Immature natural killer cell (primary cell): ENCODE results near the gene ARHGEF37. TPM values are rescaled to one million over a fixed set of nuclear protein-coding genes. Genes with fewer than 3 reads are reported as not detected.

Experiments
- DNase-seq, 3 donors: peaks; one replicate each; pipeline ENCODE4 v3.0.0; 2022; ENCODE audit warnings: mixed read lengths in 1 of 3
- H3K27ac Mint-ChIP-seq, 6 donors: one replicate each; pipeline ENCODE4 v1.8.0; 2020; ENCODE audit warnings: mixed read lengths in 6 of 6, mild to moderate bottlenecking in 5 of 6, inconsistent platforms in 4 of 6, moderate library complexity in 3 of 6
- H3K27me3 Mint-ChIP-seq, 3 donors: one replicate each; pipeline ENCODE4 v1.8.0; 2020 to 2021; ENCODE audit warnings: low read depth in 3 of 3, mild to moderate bottlenecking in 3 of 3, mixed read lengths in 3 of 3, moderate library complexity in 3 of 3, inconsistent platforms in 1 of 3
- H3K36me3 Mint-ChIP-seq, 3 donors: one replicate each; pipeline ENCODE4 v1.8.0; 2020; ENCODE audit warnings: mixed read lengths in 3 of 3, inconsistent platforms in 2 of 3, mild to moderate bottlenecking in 2 of 3
- H3K4me1 Mint-ChIP-seq, 2 donors: one replicate each; pipeline ENCODE4 v1.8.0; 2020; ENCODE audit warnings: inconsistent platforms in 2 of 2, mild to moderate bottlenecking in 2 of 2, mixed read lengths in 2 of 2, moderate library complexity in 1 of 2
- H3K4me3 Mint-ChIP-seq, 5 donors: one replicate each; pipeline ENCODE4 v1.8.0; 2020; ENCODE audit warnings: mild to moderate bottlenecking in 5 of 5, mixed read lengths in 5 of 5, inconsistent platforms in 3 of 5, moderate library complexity in 3 of 5
- H3K9me3 Mint-ChIP-seq, 6 donors: one replicate each; pipeline ENCODE4 v1.8.0; 2020; ENCODE audit warnings: mild to moderate bottlenecking in 6 of 6, mixed read lengths in 6 of 6, inconsistent platforms in 4 of 6, moderate library complexity in 3 of 6
- polyA plus RNA-seq, 3 donors: library from polyadenylated mRNA; unstranded; fragments of 300-500 nt; fragmentation: Illumina TruSeq; gene quantifications; one replicate each; pipeline ENCODE4 v1.2.3, GENCODE V29; 2021

Gene ARHGEF37
- polyA plus RNA-seq, 3 donors from 2014 or later: 0.47 TPM; not detected in 2

DNA sequence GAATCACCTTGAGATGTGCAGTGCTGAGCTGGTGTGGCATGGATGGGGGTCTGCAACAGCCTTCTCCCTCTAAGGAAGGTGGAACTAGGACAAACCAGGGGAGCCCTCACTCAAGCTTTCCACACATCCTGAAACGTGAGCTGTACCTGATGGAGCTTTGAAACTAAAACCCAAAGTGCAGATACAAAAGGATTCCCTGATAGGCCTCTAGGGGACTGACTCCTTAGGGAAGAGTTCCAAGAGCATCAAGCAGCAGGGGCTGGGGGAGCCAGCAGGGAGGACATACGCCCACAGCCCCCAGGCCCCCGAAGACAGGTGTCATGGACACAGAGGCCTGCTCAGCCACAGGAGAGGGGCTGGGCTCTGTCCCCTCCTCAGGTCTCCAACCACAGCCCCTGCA, 17.7 kb downstream of the ARHGEF37 start:
- H3K27ac Mint-ChIP-seq: no peak overlapping the region
- no peak overlapping the region for H3K4me3 Mint-ChIP-seq
- H3K4me1 Mint-ChIP-seq: no peaks in the 10 kb centered on the region
- no peaks in the 10 kb centered on the region for H3K9me3 Mint-ChIP-seq
- H3K27me3 Mint-ChIP-seq: peaks cover 0 to 1% (median 0%) of the 10 kb centered on the region in 3 donors
- no peaks in the 10 kb centered on the region for H3K36me3 Mint-ChIP-seq
- no peak for DNase-seq

DNA sequence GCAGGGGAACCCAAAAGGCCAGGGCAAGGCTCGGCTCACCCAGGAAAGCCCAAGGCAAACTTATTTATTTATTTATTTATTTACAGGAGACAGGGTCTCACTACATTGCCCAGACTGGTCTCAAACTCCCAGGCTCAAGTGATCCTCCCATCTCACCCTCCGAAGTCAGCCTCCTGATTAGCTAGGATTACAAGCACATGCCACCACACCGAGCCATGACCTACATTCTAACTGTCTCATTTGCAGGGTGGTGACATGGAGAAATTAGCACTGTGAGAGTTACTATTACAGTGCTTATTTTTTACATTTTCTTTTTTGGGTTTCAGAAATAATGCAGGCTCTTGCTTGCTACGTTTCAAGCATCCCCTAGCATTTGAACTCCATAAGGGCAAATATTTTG, 18.1 kb downstream of the ARHGEF37 start:
- Mint-ChIP-seq H3K9me3 (no peaks in the 10 kb centered on the region), H3K4me3 (no peak overlapping the region), H3K4me1 (no peaks in the 10 kb centered on the region), H3K36me3 (no peaks in the 10 kb centered on the region), H3K27ac (no peak overlapping the region), H3K27me3 (no peaks in the 10 kb centered on the region)
- DNase-seq: no peak

DNA sequence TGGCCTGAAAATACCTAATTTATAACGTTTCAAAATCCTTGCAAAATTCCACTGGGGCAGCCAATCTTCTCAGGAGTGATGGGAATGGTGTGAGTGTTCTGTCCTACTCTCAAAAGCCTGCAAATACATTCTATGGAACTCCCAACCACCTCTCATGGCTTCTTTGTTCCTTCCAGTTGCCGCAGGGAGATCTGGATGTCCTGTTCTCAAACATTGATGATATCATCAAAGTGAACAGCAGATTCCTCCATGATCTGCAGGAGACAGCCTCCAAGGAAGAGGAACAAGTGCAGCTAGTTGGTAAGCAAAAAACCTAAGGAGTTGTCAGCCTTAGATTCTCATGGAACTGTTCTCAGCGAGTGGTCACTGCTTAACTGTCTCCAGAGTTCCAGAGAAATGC, 19.6 kb downstream of the ARHGEF37 start:
- no peaks in the 10 kb centered on the region for H3K9me3 Mint-ChIP-seq
- no peak overlapping the region for H3K27ac Mint-ChIP-seq
- no peak overlapping the region for H3K4me3 Mint-ChIP-seq
- no peaks in the 10 kb centered on the region for H3K36me3 Mint-ChIP-seq
- no peak for DNase-seq
- peaks cover 7% of the 10 kb centered on the region in 2 donors for H3K4me1 Mint-ChIP-seq
- no peaks in the 10 kb centered on the region for H3K27me3 Mint-ChIP-seq

DNA sequence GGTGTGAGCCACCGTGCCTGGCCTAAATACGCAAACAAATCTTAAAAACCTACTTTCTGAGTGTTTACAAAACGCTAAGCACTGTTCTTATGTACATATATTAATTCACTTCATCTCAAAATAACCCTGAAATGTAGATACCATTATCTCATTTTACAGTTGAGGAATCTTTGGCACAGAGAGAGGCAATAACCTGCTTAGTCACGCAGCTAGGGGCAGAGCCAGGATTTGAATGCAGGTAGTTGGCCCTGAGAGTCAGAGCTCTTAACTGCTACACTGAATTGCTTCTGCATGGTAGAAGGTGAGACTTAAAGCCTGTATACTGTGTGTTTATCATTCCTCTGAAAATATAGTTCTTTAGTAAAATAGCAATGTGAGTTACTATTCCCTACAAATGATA, 21.9 kb downstream of the ARHGEF37 start:
- Mint-ChIP-seq H3K27me3 (peaks cover 0 to 5% (median 2%) of the 10 kb centered on the region in 3 donors), H3K4me3 (no peak overlapping the region), H3K27ac (no peak overlapping the region), H3K9me3 (no peaks in the 10 kb centered on the region), H3K4me1 (peaks cover 19 to 24% of the 10 kb centered on the region in 2 donors), H3K36me3 (no peaks in the 10 kb centered on the region)
- no peak for DNase-seq

DNA sequence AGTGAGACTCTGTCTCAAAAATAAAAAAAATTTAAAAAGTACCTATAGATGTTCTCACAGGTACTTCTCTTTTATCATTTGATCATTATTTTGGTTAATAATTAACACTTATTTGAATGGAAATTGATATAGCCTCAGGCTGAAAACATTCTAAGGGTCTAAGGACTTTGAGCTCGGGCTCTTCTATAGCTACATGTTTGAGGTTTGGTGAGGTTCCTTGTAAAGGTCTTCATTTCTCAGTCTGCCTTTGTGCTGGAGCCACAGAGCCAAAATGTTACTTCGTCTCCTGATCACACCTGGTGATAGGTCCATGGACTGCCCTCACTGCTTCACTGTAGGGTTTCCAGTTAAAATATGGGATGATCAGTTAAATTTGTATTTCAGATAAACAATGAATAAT, 22.6 kb downstream of the ARHGEF37 start:
- Mint-ChIP-seq H3K4me3 (no peak overlapping the region), H3K27ac (no peak overlapping the region), H3K4me1 (peaks cover 19 to 24% of the 10 kb centered on the region in 2 donors), H3K36me3 (no peaks in the 10 kb centered on the region), H3K9me3 (no peaks in the 10 kb centered on the region), H3K27me3 (peaks cover 0 to 5% (median 2%) of the 10 kb centered on the region in 3 donors)
- no peak for DNase-seq

DNA sequence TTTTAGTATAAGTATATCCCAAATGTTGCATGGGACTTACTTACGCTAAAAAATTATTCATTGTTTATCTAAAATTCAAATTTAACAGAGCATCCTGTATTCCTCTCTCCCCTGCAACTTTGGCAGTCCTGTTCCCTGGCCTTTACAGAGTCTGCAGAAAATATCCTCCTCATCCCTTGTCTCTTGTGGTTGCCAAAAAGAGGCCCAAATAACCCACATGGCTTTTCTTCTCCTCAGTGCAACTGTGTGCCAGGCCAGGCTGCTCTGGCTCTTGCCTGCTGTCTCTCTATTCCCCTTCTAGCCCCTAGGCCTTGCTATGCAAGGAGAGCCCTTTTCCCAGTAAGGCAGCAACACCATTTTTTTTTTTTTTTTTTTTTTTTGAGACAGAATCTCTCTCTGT, 23.0 kb downstream of the ARHGEF37 start:
- DNase-seq: no peak
- Mint-ChIP-seq H3K27me3 (peaks cover 0 to 5% (median 2%) of the 10 kb centered on the region in 3 donors), H3K27ac (peak overlapping the region in 1 of 6 donors; percentile 61), H3K36me3 (no peaks in the 10 kb centered on the region), H3K4me3 (peak overlapping the region in 1 of 5 donors; percentile 14), H3K4me1 (peaks cover 19 to 24% of the 10 kb centered on the region in 2 donors), H3K9me3 (no peaks in the 10 kb centered on the region)

DNA sequence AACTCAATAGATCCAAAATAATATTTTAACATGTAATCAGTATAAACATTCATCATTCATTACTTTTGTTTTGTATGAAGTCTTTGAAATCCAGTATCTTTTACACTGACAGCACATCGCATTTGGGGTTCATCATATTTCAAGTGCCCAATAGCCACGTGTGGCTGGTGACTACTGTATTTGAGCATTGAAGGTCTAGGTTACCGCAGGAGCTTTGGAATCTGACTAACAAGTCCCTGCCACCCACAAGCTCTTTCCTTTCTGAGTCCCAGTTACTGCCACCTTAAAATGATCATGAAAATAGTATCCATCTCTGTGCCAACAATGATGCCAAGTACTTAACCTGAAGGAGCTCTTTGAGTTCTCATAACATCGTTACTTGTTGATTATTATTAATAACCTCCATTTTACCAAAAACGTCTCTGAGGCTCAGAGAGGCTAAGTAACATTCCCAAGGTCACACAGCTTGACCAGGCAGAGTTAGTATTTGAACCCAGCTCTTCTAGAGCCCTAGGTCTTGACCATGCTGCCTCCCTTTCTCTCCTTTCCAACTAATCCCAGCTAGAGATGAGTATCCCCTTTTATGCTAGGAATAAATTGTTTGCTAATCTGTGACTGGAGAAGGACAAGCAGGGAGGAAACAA, 24.2 kb downstream of the ARHGEF37 start:
- Mint-ChIP-seq H3K9me3 (no peaks in the 10 kb centered on the region), H3K36me3 (no peaks in the 10 kb centered on the region), H3K4me1 (peaks cover 19 to 24% of the 10 kb centered on the region in 2 donors), H3K27ac (peak overlapping the region in 3 of 6 donors; percentile 6 to 75 (median 15)), H3K4me3 (peak overlapping the region in 3 of 5 donors; percentile 70 to 79 (median 76)), H3K27me3 (peaks cover 0 to 5% (median 2%) of the 10 kb centered on the region in 3 donors)
- no peak for DNase-seq

DNA sequence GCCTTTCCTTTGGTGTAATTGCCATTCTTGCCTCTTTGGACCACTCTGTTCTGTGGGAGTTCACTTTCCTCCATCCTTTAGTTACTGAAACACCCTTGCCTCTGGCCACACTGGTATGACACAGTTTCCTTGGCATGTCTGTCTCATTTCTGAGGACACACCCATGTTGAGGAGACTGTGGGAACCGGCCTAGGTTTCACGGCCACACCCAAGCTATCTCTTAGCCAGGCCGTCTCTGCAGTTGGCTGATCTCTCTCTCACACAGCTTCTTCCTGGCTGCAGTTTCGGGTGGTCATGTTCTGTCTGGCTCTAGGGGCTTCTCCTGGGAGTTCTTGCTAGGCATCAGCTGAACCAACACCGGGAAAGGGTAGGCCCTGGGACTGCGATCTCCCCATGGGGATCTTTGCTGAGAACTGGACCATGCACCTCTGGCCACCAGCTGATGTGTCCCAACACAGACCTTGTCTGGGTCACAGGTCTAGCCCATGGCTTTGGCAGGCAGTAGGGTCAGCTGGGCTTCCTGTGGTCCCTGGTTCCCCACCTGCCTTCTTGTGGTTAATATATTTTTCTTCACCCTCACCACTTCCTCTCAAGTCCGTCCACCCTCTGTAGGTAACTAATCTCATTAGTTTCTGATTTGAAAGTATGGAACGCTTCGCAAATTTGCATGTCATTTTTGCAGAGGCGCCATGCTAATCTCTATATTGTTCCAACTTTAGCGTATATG, 24.9 kb downstream of the ARHGEF37 start:
- H3K9me3 Mint-ChIP-seq: no peaks in the 10 kb centered on the region
- peaks cover 19 to 24% of the 10 kb centered on the region in 2 donors for H3K4me1 Mint-ChIP-seq
- H3K27me3 Mint-ChIP-seq: peaks cover 0 to 5% (median 2%) of the 10 kb centered on the region in 3 donors
- H3K36me3 Mint-ChIP-seq: no peaks in the 10 kb centered on the region
- peak overlapping the region; percentile 39 to 79 (median 72) for H3K4me3 Mint-ChIP-seq
- H3K27ac Mint-ChIP-seq: peak overlapping the region; percentile 6 to 81 (median 56)
- DNase-seq: peak; percentile 35 to 36 (median 35)

DNA sequence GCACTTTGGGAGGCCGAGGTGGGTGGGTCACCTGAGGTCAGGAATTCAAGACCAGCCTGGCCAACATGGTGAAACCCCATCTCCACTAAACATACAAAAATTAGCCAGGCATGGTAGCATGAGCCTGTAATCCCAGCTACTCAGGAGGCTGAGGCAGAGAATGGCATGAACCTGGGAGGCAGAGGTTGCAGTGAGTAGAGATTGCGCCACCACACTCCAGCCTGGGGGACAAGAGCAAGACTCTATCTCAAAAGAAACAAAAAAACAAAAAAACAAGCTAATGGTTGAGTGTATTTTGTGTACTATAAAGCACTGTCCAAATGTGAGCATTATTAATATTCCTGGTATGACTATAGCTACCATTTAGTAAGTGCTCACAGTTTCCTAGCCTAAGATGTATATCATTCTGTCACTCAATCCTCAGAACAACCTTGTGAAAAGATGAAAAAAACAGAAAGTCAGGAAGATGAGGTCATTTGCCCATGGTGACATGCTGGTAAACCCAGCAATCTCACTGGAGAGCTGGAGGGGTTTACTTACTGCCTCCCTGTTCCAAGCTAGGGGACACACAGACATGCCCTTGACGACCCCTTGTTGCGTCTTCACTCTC, 27.7 kb downstream of the ARHGEF37 start:
- H3K36me3 Mint-ChIP-seq: no peaks in the 10 kb centered on the region
- H3K4me1 Mint-ChIP-seq: peaks cover 19 to 24% of the 10 kb centered on the region in 2 donors
- peaks cover 0 to 7% (median 2%) of the 10 kb centered on the region in 3 donors for H3K27me3 Mint-ChIP-seq
- no peak for DNase-seq
- H3K27ac Mint-ChIP-seq: no peak overlapping the region
- H3K4me3 Mint-ChIP-seq: no peak overlapping the region
- H3K9me3 Mint-ChIP-seq: no peaks in the 10 kb centered on the region

DNA sequence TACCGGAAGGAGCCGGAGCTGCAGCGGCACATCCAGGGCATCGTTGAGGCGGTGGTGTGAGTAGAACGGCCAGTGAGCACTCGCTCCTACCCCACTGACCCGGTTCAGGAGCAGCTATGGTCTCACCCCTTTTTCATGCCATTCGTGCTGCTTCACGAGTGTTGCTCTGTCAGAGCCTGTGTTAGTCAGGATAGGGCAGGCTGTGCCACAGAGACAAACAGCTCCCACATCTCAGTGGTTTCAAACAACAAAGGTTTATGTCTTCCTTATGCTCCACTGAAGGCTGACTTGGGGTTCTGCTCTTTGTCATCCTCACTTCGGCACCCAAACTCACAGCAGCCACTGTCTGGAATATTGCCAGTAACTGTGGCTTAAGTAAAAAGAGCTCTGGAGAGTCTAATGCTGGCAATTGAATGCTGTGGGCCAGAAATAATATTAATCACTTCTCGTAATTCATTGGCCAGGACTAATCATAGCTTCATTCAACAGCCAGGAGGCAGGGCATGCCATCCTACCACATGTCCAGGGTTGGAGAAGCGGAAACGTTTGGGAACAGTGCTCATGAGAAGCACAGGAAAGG, 28.4 kb downstream of the ARHGEF37 start:
- H3K27ac Mint-ChIP-seq: no peak overlapping the region
- H3K4me3 Mint-ChIP-seq: no peak overlapping the region
- peaks cover 19 to 24% of the 10 kb centered on the region in 2 donors for H3K4me1 Mint-ChIP-seq
- H3K27me3 Mint-ChIP-seq: peaks cover 0 to 7% (median 2%) of the 10 kb centered on the region in 3 donors
- no peak for DNase-seq
- H3K36me3 Mint-ChIP-seq: no peaks in the 10 kb centered on the region
- no peaks in the 10 kb centered on the region for H3K9me3 Mint-ChIP-seq

DNA sequence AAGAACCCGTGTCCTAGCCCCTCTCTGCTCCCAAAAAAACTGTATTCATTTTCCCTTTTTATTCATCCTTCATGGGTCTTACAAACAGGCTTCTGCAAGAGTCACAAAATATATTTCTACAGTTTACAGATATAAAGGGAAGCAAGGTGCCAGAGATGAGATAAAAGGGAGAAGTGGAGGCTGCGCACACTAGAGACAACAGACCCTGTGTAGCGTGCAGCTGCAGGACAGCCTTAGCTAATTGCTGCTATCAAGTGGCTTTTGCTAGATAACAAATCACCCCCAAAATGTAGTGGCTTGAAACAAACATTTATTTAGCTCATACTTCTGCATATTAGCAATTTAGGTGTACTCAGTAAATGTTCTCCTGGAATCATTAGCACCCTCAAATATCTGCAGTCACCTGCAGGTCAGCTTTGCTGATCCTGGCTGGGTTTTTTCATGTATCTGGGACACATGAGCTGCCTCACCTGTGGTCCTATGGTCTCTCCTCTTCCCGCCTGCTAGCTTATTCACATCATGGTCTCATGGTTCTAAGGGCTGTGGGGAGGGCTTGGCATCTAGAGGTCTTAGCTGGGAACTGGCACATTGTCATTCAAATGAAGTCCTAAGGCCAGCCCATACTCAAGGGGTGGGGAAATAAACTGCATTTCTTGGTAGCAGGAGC, 29.4 kb downstream of the ARHGEF37 start:
- H3K9me3 Mint-ChIP-seq: no peaks in the 10 kb centered on the region
- peaks cover 0 to 7% (median 2%) of the 10 kb centered on the region in 3 donors for H3K27me3 Mint-ChIP-seq
- H3K4me1 Mint-ChIP-seq: peaks cover 15 to 19% of the 10 kb centered on the region in 2 donors
- DNase-seq: no peak
- H3K27ac Mint-ChIP-seq: peak overlapping the region in 2 of 6 donors; percentile 10 to 43
- no peak overlapping the region for H3K4me3 Mint-ChIP-seq
- no peaks in the 10 kb centered on the region for H3K36me3 Mint-ChIP-seq

DNA sequence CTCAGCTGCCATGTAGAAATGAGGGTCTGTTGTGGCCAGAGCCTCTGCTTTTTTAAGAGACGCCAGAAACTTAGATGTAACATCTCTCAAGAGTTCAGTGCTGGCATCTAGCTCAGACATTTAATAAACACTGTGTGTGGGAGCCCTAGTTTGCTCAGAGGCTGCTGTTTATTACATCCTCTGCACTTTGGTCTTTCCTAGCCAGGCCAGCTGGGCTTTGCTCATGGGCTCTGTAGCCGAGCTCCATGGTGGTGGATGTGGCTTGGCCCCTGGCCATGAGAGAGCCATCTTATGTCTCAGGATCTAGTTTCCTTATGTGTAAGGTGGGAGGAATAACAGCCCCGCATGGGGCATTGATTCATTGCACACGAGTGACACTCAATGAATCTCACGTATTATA, 30.0 kb downstream of the ARHGEF37 start:
- no peaks in the 10 kb centered on the region for H3K9me3 Mint-ChIP-seq
- H3K4me3 Mint-ChIP-seq: no peak overlapping the region
- DNase-seq: no peak
- peaks cover 0 to 7% (median 2%) of the 10 kb centered on the region in 3 donors for H3K27me3 Mint-ChIP-seq
- H3K4me1 Mint-ChIP-seq: peaks cover 9 to 13% of the 10 kb centered on the region in 2 donors
- no peaks in the 10 kb centered on the region for H3K36me3 Mint-ChIP-seq
- H3K27ac Mint-ChIP-seq: no peak overlapping the region

DNA sequence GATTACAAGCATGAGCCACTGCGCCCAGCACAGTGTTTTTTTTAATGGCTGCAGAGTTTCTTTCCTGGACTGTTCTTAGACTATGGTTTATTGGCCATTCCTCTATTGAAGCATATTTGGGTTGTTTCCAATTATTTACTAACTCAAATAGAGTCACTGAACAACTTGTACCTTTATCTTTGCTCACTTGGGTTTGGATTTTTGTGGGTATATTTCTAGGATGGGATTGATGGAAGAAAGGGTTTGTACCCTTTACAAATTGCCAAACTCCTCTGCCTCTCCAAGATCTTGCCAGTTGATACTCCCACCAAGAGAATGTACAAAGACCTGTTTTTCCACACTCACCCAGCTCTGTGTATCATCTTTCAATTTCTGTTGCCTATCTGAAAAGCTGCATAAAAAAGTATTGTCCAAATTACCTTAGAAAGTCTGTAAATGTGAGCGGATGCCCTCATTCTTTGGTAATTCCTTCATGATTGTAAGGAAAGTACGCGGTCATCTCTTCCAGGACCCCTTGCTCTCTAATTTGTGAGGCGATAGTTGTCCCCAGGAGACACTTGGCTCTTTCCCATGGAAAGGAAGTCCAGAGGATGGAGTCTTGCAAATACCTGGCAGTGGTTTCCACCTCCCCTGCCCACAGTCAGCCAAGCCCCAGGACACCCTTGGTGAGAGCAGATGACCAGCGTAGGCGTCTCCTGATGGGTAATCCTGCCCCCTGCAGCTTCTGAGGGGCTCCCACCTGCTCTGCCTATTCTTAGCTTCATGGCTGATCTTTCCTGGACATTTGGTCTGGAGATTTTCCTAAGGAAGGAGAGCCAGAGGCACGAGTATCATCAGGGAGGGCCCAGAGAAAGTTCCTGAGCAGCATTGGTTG, 33.0 kb downstream of the ARHGEF37 start:
- Mint-ChIP-seq H3K9me3 (no peaks in the 10 kb centered on the region), H3K27me3 (peaks cover 0 to 2% (median 0%) of the 10 kb centered on the region in 3 donors), H3K4me1 (no peaks in the 10 kb centered on the region), H3K4me3 (no peak overlapping the region), H3K27ac (no peak overlapping the region), H3K36me3 (no peaks in the 10 kb centered on the region)
- DNase-seq: no peak
